HCT116 (cell line): ENCODE data around the gene GIT2. TPM values are rescaled to one million over a fixed set of nuclear protein-coding genes. Genes with fewer than 3 reads are reported as not detected.
A peak's percentile ranks its signal among the peaks of the same experiment; 100 is the strongest.

ENCODE experiments used
- ATF3 ChIP-seq: IDR thresholded peaks from 2 replicates; pipeline ENCODE4 v1.6.1; 2012
- EZH2 ChIP-seq: fragments of 200-600 bp; sonication (generic); IDR thresholded peaks from 2 replicates; pipeline ENCODE4 v1.6.1; 2017; ENCODE audit warnings: antibody characterized with exemption, mixed run types
- FOSL1 ChIP-seq: IDR thresholded peaks from 2 replicates; pipeline ENCODE4 v1.6.1; 2012; ENCODE audit warnings: low read depth
- POLR2A ChIP-seq: IDR thresholded peaks from 2 replicates; pipeline ENCODE4 v1.7.0; 2011; ENCODE audit warnings: borderline replicate concordance; ENCODE audit not compliant: insufficient read depth, insufficient read length; ENCODE audit errors: extremely low read depth
- REST ChIP-seq: IDR thresholded peaks from 2 replicates; pipeline ENCODE4 v1.6.1; 2012; ENCODE audit warnings: low read depth
- SIN3A ChIP-seq: IDR thresholded peaks from 2 replicates; pipeline ENCODE4 v1.6.1; 2012; ENCODE audit warnings: low read depth
- TCF7L2 ChIP-seq: IDR thresholded peaks from 2 replicates; pipeline ENCODE4 v1.7.0; 2011; ENCODE audit warnings: borderline replicate concordance, inconsistent platforms; ENCODE audit not compliant: insufficient read depth, insufficient read length; ENCODE audit errors: extremely low read depth
- YY1 ChIP-seq: IDR thresholded peaks from 2 replicates; pipeline ENCODE4 v1.6.1; 2011; ENCODE audit warnings: low read length, low read depth, moderate library complexity, mild to moderate bottlenecking; ENCODE audit not compliant: insufficient replicate concordance; ENCODE audit errors: extremely low read depth
- ZBTB33 ChIP-seq: IDR thresholded peaks from 2 replicates; pipeline ENCODE4 v1.6.1; 2011; ENCODE audit warnings: mild to moderate bottlenecking, low read length, moderate library complexity; ENCODE audit not compliant: insufficient replicate concordance; ENCODE audit errors: extremely low read depth
- total RNA-seq: library from RNA; stranded (reverse); gene quantifications from one replicate; pipeline ENCODE4 v1.2.1, GENCODE V29; 2021; ENCODE audit not compliant: unreplicated experiment

GIT2 gene
- total RNA-seq, 1 experiment from 2014 or later, result 21.5 TPM

GRCh38 chr12:109888179-109889020 lies 107.8 kb downstream of the GIT2 start (continued):
- TF ChIP-seq REST (no peak), ZBTB33 (no peak), SIN3A (no peak), YY1 (peak; percentile 31), POLR2A (no peak), EZH2 (no peak), ATF3 (no peak; the same call in 1 of the 2 replicates), FOSL1 (peak; percentile 69), TCF7L2 (no peak)
